Epithelial cell of proximal tubule (primary cell): ENCODE measurements around the gene OSBPL2. TPM values are rescaled to one million over a fixed set of nuclear protein-coding genes. Genes with fewer than 3 reads are reported as not detected.

Experiments used
- DNase-seq: peaks from one replicate; pipeline ENCODE4 v3.0.0-alpha.2; 2011; ENCODE audit warnings: low read depth
- H3K4me3 ChIP-seq: 2 replicates; pipeline ENCODE4 v1.5.1; 2011; ENCODE audit warnings: low read depth, mild to moderate bottlenecking, low read length
- total RNA-seq: library from RNA; depleted of rRNA; stranded (reverse); fragments of >200 nt; gene quantifications from 2 replicates; pipeline ENCODE4 v1.2.3, GENCODE V29; 2015
- TF ChIP-seq, protein P1 (sequence below): conservative IDR thresholded peaks from 2 replicates; pipeline ENCODE4 v1.5.1; 2012; ENCODE audit warnings: low read depth, mild to moderate bottlenecking, low read length

Gene OSBPL2
- total RNA-seq, 1 donor from 2014 or later, result 20.6 TPM

DNA sequence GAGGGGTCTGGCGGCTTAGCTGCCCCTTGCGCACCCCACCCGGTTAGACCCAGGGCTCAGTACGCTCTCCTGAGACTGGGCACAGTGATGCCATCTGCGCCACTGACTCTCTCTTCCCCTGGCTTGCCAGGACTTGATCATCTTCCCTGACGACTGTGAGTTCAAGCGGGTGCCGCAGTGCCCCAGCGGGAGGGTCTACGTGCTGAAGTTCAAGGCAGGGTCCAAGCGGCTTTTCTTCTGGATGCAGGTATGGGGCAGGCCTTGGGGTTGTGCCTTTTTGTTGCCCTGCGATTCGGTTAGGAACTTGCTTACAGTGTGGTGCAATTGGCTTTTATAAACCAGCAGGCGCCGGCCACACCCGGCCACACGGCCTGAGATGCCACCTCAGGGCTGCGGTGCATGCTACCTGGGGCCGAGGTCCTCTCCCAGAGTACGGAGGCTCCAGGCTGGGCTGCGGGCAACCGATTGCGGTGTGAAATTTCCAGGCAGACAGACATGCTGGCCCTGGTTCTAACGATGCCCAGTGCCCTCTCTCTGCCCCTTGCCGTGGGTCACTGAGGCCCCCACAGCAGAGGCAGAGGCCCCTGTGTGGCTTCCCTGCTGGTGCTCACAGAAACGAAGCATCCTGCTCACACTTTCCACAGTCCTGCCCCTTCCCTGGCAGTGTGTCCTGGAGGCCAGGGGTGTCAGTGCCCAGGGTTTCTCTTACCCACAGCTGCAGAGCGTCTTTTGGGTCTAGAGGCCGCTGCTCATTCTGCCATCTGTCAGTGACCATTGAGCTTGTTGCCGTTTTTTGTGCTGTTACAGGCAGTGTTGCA, 66.2 kb downstream of the OSBPL2 start:
- TF ChIP-seq, protein P1, sequence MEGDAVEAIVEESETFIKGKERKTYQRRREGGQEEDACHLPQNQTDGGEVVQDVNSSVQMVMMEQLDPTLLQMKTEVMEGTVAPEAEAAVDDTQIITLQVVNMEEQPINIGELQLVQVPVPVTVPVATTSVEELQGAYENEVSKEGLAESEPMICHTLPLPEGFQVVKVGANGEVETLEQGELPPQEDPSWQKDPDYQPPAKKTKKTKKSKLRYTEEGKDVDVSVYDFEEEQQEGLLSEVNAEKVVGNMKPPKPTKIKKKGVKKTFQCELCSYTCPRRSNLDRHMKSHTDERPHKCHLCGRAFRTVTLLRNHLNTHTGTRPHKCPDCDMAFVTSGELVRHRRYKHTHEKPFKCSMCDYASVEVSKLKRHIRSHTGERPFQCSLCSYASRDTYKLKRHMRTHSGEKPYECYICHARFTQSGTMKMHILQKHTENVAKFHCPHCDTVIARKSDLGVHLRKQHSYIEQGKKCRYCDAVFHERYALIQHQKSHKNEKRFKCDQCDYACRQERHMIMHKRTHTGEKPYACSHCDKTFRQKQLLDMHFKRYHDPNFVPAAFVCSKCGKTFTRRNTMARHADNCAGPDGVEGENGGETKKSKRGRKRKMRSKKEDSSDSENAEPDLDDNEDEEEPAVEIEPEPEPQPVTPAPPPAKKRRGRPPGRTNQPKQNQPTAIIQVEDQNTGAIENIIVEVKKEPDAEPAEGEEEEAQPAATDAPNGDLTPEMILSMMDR, result no peak
- H3K4me3 ChIP-seq, result peak overlapping the region; percentile 90
- DNase-seq, result no peak

DNA sequence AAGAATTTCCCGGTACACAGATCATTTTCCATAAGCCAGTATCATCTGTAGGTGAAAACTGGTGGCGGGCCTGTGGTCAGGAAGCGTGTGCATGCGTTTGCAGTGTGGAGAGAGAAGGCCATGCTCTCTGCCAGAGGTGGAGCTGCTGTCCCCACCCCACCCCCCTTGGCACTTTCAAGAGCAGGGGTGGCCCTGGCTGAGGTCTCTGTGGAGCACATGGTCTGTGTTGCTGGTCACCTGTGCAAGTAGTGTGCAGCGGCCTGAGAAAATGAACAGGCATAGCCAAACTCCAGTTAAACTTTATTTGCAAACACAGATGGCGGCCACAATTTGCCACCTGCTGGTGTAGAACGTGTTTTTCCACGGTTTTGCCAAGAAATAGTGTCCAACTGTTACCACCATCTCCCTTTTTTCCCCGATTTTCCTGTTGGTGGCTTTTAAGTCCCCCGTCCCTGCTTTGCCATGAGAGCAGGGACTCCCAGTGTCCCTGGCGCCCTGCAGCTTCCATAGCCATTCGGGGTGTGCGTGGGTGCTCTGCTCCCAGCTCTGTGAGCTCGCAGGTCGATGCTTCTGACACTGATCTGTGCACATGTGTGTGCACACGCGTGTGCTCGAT, 66.9 kb downstream of the OSBPL2 start:
- TF ChIP-seq, protein P1, result no peak
- DNase-seq, result no peak
- peak overlapping the region; percentile 90 for H3K4me3 ChIP-seq

DNA sequence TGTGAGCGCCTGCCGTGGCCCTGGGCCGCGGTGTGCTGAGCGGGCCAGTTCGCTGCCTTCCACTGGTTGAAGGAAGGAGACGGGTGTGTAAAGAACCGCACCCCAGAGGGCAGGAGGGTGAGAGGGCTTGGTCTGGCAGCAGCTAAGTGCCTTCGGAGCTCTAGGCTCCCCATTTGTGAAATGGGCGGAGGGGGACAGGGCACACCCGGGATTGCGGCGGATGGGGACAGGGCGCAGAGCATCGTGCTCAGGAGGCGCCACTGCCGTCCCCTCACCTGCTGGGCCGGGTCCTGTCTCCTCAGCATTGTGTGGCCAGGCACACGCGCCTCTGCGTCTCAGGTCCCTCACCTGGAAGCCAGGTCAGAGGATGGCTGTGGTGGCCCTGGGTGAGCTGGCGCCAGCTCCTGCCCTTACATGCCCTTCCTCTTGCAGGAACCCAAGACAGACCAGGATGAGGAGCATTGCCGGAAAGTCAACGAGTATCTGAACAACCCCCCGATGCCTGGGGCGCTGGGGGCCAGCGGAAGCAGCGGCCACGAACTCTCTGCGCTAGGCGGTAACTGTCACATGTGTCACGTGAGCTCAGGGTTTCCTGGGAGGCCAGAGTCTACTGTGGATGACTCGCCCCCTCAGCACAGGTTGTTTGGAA, 67.6 kb downstream of the OSBPL2 start:
- TF ChIP-seq, protein P1, result no peak
- no peak for DNase-seq

DNA sequence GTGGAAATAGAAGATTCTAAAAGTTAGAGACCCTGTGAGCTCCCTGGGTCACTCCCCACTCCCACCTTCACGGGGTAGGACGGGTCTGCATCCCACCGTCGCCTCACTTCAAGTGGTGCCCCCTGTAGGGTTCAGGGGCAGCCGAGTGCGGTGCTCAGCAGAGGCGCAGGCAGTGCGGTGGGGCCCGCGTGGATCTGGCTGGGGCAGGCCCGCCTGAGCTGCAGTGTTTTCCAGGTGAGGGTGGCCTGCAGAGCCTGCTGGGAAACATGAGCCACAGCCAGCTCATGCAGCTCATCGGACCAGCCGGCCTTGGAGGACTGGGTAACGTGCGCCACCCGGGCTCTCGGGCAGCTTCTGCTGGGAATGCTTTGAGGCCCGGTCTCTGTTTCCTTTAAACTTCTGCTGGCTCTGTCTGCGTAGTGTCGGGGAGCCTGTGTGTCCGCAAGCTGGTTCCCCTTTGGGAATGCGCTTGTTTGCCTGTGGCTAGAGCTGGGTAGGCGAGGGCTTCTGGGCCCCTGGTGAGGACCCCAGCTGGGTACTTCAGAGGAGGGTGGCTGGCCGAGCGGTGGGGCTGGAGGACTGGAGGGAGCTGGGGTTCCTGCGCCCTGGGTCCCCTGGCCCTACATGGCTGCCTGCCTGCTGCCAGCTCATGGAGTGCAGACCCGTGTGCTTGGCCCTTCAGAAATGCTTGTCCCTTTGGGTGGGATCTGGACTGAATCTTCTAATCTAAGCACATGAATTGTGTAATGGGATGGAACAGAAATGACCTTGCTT, 68.3 kb downstream of the OSBPL2 start:
- no peak for DNase-seq
- TF ChIP-seq, protein P1, result no peak
- no peak overlapping the region for H3K4me3 ChIP-seq

More for the DNA sequence above, 67.6 kb downstream of the OSBPL2 start:
- no peak overlapping the region for H3K4me3 ChIP-seq

DNA sequence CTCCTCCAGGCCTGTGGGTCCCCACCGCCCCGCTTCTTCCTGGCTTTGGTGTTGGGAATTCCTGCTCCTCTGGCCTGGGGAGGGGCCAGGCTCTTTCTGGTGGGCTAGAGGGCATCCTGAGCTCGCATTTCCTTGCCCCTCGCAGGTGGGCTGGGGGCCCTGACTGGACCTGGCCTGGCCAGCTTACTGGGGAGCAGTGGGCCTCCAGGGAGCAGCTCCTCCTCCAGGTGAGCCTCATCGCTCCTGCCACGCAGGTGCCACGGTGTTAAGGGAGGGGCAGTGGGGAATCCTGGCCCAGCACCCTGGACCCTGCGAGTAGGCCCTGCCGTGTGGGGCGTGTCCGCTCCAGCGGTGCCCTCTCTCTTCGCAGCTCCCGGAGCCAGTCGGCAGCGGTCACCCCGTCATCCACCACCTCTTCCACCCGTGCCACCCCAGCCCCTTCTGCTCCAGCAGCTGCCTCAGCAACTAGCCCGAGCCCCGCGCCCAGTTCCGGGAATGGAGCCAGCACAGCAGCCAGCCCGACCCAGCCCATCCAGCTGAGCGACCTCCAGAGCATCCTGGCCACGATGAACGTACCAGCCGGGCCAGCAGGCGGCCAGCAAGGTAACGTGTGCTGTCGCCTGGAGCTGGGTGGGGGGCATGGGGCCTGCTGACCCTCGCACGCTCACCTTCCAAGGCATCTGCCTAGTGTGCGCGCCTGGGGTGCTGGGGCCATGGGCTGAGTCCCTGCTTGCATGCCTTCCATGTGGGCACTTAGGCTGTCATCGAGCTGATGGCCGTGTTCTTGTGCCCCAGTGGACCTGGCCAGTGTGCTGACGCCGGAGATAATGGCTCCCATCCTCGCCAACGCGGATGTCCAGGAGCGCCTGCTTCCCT, 69.1 kb downstream of the OSBPL2 start:
- TF ChIP-seq, protein P1, result no peak
- DNase-seq, result no peak
- no peak overlapping the region for H3K4me3 ChIP-seq
